SK-N-SH (cell line): ENCODE measurements around the gene PTPMT1. TPM values are rescaled to one million over a fixed set of nuclear protein-coding genes. Genes with fewer than 3 reads are reported as not detected.

ENCODE experiments used
- CTCF ChIA-PET: fragments of 300-600, 350-600 bp; formaldehyde crosslinking; extraction: SDS; loops from one replicate; lab custom pipeline; 2021; lab: Yijun Ruan, JAX
- POLR2A ChIA-PET: fragments of 350-600 bp; sonication (Branson Sonifier 250); formaldehyde crosslinking; extraction: SDS; loops from one replicate; lab custom pipeline; 2020; ENCODE audit warnings: antibody characterized with exemption, inconsistent platforms; lab: Yijun Ruan, JAX
- DNase-seq: peaks from one replicate; pipeline ENCODE4 v3.0.0; 2012
- H2AFZ ChIP-seq: fragments of 200-600 bp; sonication (generic); 2 replicates; pipeline ENCODE4 v1.8.1; 2016; ENCODE audit warnings: antibody characterized with exemption, mild to moderate bottlenecking, low read depth
- H3F3A ChIP-seq: fragments of 200-600 bp; sonication (generic); replicated peaks from 2 replicates; pipeline ENCODE3; 2016; ENCODE audit warnings: antibody characterized with exemption, mild to moderate bottlenecking; ENCODE audit not compliant: insufficient read depth
- H3K27ac ChIP-seq, 2 experiments: fragments of 200-500 bp in 1 of 2; fragments of 200-600 bp in 1 of 2; sonication (Bioruptor generic) in 1 of 2; sonication (generic), shearing (Covaris generic) in 1 of 2; 2 replicates each; pipeline versions ENCODE4 v1.5.1 to v1.6.1; 2014 to 2016; ENCODE audit warnings: low read depth in 2 of 2, inconsistent platforms in 1 of 2, low read length in 1 of 2, mild to moderate bottlenecking in 1 of 2, mixed read lengths in 1 of 2
- H3K27me3 ChIP-seq: fragments of 200-600 bp; sonication (generic), shearing (Covaris generic); 2 replicates; pipeline ENCODE4 v1.6.1; 2016; ENCODE audit warnings: mixed run types; ENCODE audit not compliant: insufficient read depth
- H3K36me3 ChIP-seq, 2 experiments: fragments of 200-500 bp in 1 of 2; fragments of 200-600 bp in 1 of 2; sonication (Bioruptor generic) in 1 of 2; sonication (generic) in 1 of 2; replicated peaks in 1 of 2; 2 replicates each; pipeline versions ENCODE3 to v1.5.1; 2014 to 2016; ENCODE audit warnings: low read length in 1 of 2, mild to moderate bottlenecking in 1 of 2; ENCODE audit not compliant: insufficient read depth in 2 of 2, control insufficient read depth in 1 of 2
- H3K4me1 ChIP-seq, 2 experiments: fragments of 200-500 bp in 1 of 2; fragments of 200-600 bp in 1 of 2; sonication (Bioruptor generic) in 1 of 2; sonication (generic), shearing (Covaris generic) in 1 of 2; 2 replicates each; pipeline versions ENCODE4 v1.5.1 to v1.6.1; 2014 to 2016; ENCODE audit warnings: low read depth in 1 of 2, low read length in 1 of 2, mixed run types in 1 of 2; ENCODE audit not compliant: insufficient read depth in 2 of 2, control insufficient read depth in 1 of 2
- H3K4me2 ChIP-seq: fragments of 200-600 bp; sonication (generic), shearing (Covaris generic); 2 replicates; pipeline ENCODE4 v1.6.1; 2017; ENCODE audit warnings: mixed run types
- H3K4me3 ChIP-seq, 2 experiments: fragments of 200-500 bp in 1 of 2; fragments of 200-600 bp in 1 of 2; sonication (Bioruptor generic) in 1 of 2; sonication (generic), shearing (Covaris generic) in 1 of 2; 2 replicates each; pipeline versions ENCODE4 v1.5.1 to v1.8.1; 2014 to 2016; ENCODE audit warnings: low read depth in 2 of 2, inconsistent platforms in 1 of 2, low read length in 1 of 2, mild to moderate bottlenecking in 1 of 2, mixed read lengths in 1 of 2, moderate library complexity in 1 of 2
- H3K79me2 ChIP-seq: fragments of 200-600 bp; sonication (generic); 2 replicates; pipeline ENCODE4 v1.8.1; 2017; ENCODE audit warnings: mild to moderate bottlenecking; ENCODE audit not compliant: insufficient read depth
- H3K9ac ChIP-seq: fragments of 200-600 bp; sonication (generic); 2 replicates; pipeline ENCODE4 v1.6.1; 2017; ENCODE audit warnings: mixed run types
- H3K9me2 ChIP-seq: fragments of 200-600 bp; sonication (generic); 2 replicates; pipeline ENCODE4 v1.6.1; 2017; ENCODE audit warnings: mixed run types
- H3K9me3 ChIP-seq: fragments of 200-600 bp; sonication (generic); 2 replicates; pipeline ENCODE4 v1.6.1; 2017; ENCODE audit warnings: mixed run types, mild to moderate bottlenecking, moderate library complexity
- H4K20me1 ChIP-seq: fragments of 200-600 bp; sonication (generic); 2 replicates; pipeline ENCODE4 v1.6.1; 2017; ENCODE audit warnings: mild to moderate bottlenecking, mixed run types; ENCODE audit not compliant: insufficient read depth
- FOXJ3 ChIP-seq: sonication (generic); formaldehyde crosslinking; IDR thresholded peaks from 2 replicates; pipeline ENCODE4 v1.5.1; 2020; ENCODE audit warnings: mild to moderate bottlenecking, missing genetic modification reagents
- MAX ChIP-seq: IDR thresholded peaks from 2 replicates; pipeline ENCODE4 v1.4.0; 2012; ENCODE audit warnings: low read depth
- MEF2A ChIP-seq: IDR thresholded peaks from 2 replicates; pipeline ENCODE4 v1.4.0; 2012; ENCODE audit warnings: low read depth, borderline replicate concordance
- NRF1 ChIP-seq: IDR thresholded peaks from 2 replicates; pipeline ENCODE4 v1.6.1; 2012; ENCODE audit warnings: low read depth, mild to moderate bottlenecking, low read length
- POLR2AphosphoS5 ChIP-seq: IDR thresholded peaks from 2 replicates; pipeline ENCODE4 v1.6.1; 2012; ENCODE audit warnings: low read depth, low read length
- RFX5 ChIP-seq: IDR thresholded peaks from 2 replicates; pipeline ENCODE4 v1.6.1; 2012; ENCODE audit warnings: mild to moderate bottlenecking, improper control_type of control experiment, low read length
- TCF12 ChIP-seq: IDR thresholded peaks from 2 replicates; pipeline ENCODE4 v1.4.0; 2012
- TEAD4 ChIP-seq: IDR thresholded peaks from 2 replicates; pipeline ENCODE4 v1.4.0; 2012; ENCODE audit warnings: mild to moderate bottlenecking, borderline replicate concordance; ENCODE audit not compliant: insufficient read depth
- USF2 ChIP-seq: fragments of 150-350 bp; IDR thresholded peaks from 2 replicates; pipeline ENCODE4 v1.6.1; 2017; ENCODE audit warnings: antibody characterized with exemption, low read length, low read depth, borderline replicate concordance
- YY1 ChIP-seq: IDR thresholded peaks from 2 replicates; pipeline ENCODE4 v1.4.0; 2012; ENCODE audit warnings: low read depth, mild to moderate bottlenecking
- WGBS: methylation state at CpG from one replicate; pipeline ENCODE4 v1.1.6; 2017; ENCODE audit warnings: low lambda C conversion rate; 5-methylcytosine and 5-hydroxymethylcytosine counted together
- polyA plus RNA-seq, 3 experiments: library from polyadenylated mRNA; depleted of rRNA; stranded (reverse); fragments of >200 nt; gene quantifications; 2 replicates each; pipeline ENCODE4 v1.2.3, GENCODE V29; 2012
- small RNA-seq, 7 experiments: library from RNA; depleted of rRNA; stranded (forward); fragments of <200 nt; gene quantifications; one replicate each; pipeline ENCODE3, GENCODE V24; 2012

Gene PTPMT1
- polyA plus RNA-seq, 1 of the 3 experiments (the other 2 are of a cell fraction), result 64.4 TPM

GRCh38 chr11:47620836-47621378 lies 55.5 kb downstream of the PTPMT1 start:
- 95% methylated on average over 2 of the region's 2 CpGs for whole genome bisulfite sequencing
- DNase-seq, result no peak
- H3K36me3 ChIP-seq, result peaks cover 50 to 62% of the 10 kb centered on the region in 2 experiments
- H3K27ac ChIP-seq, result no peak overlapping the region
- H4K20me1 ChIP-seq, result no peaks in the 10 kb centered on the region
- TF ChIP-seq POLR2AphosphoS5 (no peak), TEAD4 (no peak), USF2 (no peak), YY1 (no peak), FOXJ3 (CRISPR knock-in tag) (no peak), TCF12 (no peak), MEF2A (no peak), MAX (no peak), RFX5 (no peak), NRF1 (no peak)
- H3K4me3 ChIP-seq, result no peak overlapping the region
- ChIA-PET POLR2A (no interaction called here), CTCF (interaction anchor here (2.0 kb wide), 1 partner anchor 26 kb away, joined by 7 read pairs; the partner anchor contains the start of gene C1QTNF4)
- peaks cover 0 to 9% of the 10 kb centered on the region in 2 experiments; a peak in 1 of 4 replicates for H3K4me1 ChIP-seq
- no peak overlapping the region for H3K4me2 ChIP-seq
- no peaks in the 10 kb centered on the region for H3K9me3 ChIP-seq
- peaks cover 13% of the 10 kb centered on the region for H3F3A ChIP-seq
- no peaks in the 10 kb centered on the region for H3K79me2 ChIP-seq
- H3K9ac ChIP-seq, result no peak overlapping the region
- H3K27me3 ChIP-seq, result no peaks in the 10 kb centered on the region
- no peaks in the 10 kb centered on the region for H3K9me2 ChIP-seq
- H2AFZ ChIP-seq, result no peak overlapping the region

Small RNAs within 50 kb of the gene (small RNA-seq; reads per million reads assigned to genes)
- 0 to 0.53 (median 0) reads per million in 7 experiments for gene RN7SL652P
- gene RNU5E-10P, result 0 to 0.20 (median 0) reads per million in 7 experiments

Other genes with a start within 250 kb of the PTPMT1 start
- gene MYBPC3, start 212.9 kb upstream of the PTPMT1 start, polyA plus RNA-seq (2012; rRNA removed), result not detected in 2 replicates
- 0.19 TPM in 1 of 2 replicates, not detected in the other for gene SPI1, start 187.1 kb upstream of the PTPMT1 start, polyA plus RNA-seq (2012; rRNA removed)
- 65.5 and 70.7 TPM in 2 replicates for gene SLC39A13, start 157.0 kb upstream of the PTPMT1 start, polyA plus RNA-seq (2012; rRNA removed)
- gene PSMC3, start 139.2 kb upstream of the PTPMT1 start, polyA plus RNA-seq (2012; rRNA removed), result 184 and 191 TPM in 2 replicates
- gene RAPSN, start 116.5 kb upstream of the PTPMT1 start, polyA plus RNA-seq (2012; rRNA removed), result 0.07 and 0.23 TPM in 2 replicates
- gene CELF1, start 12.5 kb upstream of the PTPMT1 start, polyA plus RNA-seq (2012; rRNA removed), result 47.5 and 69.3 TPM in 2 replicates
- 16.8 and 24.6 TPM in 2 replicates for gene KBTBD4, start 13.4 kb downstream of the PTPMT1 start, polyA plus RNA-seq (2012; rRNA removed)
- gene NDUFS3, start 13.5 kb downstream of the PTPMT1 start, polyA plus RNA-seq (2012; rRNA removed), result 150 and 163 TPM in 2 replicates
- not detected in 2 replicates for gene FAM180B, start 21.1 kb downstream of the PTPMT1 start, polyA plus RNA-seq (2012; rRNA removed)
- 0.06 and 0.08 TPM in 2 replicates for gene C1QTNF4, start 28.8 kb downstream of the PTPMT1 start, polyA plus RNA-seq (2012; rRNA removed)
- 115 and 132 TPM in 2 replicates for gene MTCH2, start 77.0 kb downstream of the PTPMT1 start, polyA plus RNA-seq (2012; rRNA removed)
- gene AGBL2, start 149.8 kb downstream of the PTPMT1 start, polyA plus RNA-seq (2012; rRNA removed), result 5.5 and 6.7 TPM in 2 replicates
- gene FNBP4, start 201.7 kb downstream of the PTPMT1 start, polyA plus RNA-seq (2012; rRNA removed), result 53.9 and 83.3 TPM in 2 replicates